ENCODE data around the gene PRR16.

Gene PRR16

DNA sequence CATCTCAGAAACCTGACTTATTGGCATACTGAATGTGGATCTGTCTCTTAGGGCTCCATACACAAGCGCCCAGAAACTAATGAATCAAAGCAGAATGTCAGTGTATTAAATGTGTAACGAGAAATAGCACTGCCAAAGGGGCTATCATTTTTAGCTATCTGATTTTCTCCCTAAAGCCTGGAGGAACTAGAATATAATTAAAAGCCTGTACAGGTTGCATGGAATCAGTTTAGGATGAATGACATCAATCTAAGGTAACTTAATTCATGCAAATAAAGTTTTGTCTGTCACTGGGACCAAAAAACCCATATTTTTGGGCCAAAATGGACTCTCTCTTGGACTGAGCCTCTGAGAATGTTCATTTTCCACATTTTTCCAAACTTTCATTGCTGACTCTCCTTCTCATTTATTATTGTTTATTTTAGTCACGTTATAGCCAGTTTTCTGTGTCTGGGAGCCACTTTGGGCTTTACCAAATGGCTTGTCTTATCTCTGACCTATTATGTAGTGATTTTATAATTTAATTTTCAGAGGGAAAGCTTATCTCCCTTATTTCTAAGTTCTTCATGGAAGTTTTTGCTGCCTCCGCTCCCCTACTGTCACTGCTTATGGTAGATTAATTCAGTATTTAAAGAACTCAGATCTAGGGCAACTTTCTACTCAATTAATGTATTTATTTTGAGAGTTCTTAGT lies 47.0 kb downstream of the PRR16 start:
- no peak for DNase-seq

DNA sequence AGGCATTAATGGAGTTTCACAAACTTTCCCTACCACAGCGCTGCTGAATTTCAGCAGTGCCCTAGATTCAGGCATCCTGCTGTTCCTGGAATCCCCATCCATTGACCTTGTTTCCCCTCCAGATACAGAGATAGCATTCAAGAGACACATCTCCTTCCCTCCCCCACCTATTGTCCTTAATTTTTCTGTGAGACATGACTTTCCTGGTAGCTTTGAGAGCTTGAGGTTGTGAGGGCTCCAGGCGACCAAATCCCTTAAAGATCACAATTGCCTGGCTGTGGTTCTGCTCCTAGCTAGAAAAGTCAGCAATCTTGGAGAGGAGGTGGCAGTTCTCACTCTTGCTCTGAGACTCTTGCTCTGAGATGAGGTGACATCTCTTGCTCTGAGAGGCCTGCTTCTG lies 48.0 kb downstream of the PRR16 start:
- intact Hi-C loops (cut with DNase I) = no loop called here
- DNase-seq = no peak

More for the DNA sequence above, 47.0 kb downstream of the PRR16 start:
- intact Hi-C loops (cut with DNase I) = no loop called here

DNA sequence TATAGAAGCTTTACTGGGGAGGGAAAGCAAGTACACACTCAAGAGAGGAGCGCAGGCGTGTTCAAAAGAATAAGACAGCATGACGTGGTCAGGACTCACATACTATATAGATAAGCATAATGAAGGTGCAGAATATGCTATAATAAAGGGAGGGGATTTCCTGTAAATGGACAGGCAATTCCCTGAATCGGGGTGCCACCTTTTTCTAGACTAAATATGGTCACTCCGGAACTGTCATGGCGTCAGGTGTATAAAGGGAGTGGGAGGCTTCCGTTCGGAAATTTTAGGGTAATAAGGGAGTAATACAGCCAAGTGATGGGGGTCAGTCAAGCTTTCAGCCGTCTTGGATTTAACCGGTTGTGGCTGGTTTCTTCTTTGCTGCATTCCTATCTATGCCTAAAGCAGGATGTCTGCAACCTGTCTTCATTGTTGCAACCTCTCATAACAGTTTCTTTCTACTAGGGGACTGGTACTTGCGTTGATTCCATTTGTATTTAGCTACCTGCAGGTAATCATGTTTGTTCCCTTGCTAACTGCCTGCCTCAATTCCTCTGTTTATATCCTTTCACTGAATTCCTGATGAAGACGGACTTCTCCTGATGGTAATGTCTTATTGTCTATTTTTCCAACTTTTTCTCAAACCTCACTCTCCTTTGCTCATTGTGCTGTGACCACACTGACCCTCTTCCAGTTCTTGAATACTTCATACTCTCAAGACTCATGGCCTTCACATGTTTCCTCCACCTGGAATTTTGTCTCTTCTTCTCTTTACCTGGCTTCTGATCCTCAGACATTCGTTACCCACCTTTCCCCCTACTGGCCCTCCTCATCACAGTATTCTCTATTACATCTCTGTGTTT lies 48.9 kb downstream of the PRR16 start:
- no peak for DNase-seq
- intact Hi-C loops (cut with DNase I) = no loop called here

DNA sequence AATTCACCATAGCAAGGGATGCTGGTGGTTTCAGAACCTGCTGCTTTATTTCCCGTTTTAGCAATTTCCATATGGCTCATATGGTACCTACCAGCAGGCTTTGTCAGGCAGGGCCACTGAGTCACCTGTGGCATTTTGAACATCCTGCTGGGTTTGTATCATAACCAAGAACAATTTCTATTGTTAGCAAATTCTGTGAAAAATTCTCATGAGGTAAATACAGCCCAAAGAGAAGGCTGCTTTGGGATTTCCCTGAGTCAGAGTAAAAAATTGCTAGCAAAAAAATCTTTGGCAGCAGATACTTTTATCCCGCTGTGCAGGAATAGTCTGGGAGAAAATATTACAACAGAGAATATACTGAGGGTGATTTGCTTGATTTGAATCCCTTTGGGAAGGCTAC lies 52.7 kb downstream of the PRR16 start:
- intact Hi-C loops (cut with DNase I) = no loop called here
- DNase-seq = no peak

DNA sequence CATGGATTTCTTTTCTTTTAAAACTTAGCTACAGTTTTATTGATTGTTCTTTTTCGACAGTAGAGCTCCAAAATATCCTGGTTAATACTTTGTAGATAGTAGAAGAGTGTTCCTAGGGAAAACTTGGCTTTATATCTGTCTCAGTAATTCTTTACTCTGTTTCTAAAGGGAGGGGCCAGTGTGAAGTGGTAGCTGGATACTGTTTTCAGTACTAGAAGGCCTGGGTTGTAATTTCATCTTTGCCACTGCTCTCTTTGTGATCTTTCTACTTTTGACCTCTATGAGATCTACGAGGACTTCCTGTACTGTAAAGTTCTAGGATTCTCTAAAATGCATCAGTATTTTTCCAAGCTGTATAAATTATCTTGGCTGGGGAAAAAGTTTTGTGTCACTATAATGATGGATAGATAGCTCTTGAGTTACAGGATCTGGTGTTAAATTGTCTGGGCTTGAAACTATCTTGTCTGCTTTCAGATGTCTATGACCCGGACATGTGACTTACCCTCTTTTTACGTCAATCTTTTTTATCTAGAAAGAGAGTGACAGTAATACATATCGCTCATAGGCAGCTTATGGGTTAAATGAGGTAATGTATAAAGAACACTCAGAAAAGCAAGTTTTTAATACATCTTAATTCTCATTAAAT lies 53.6 kb downstream of the PRR16 start:
- intact Hi-C loops (cut with DNase I) = no loop called here
- DNase-seq = no peak

DNA sequence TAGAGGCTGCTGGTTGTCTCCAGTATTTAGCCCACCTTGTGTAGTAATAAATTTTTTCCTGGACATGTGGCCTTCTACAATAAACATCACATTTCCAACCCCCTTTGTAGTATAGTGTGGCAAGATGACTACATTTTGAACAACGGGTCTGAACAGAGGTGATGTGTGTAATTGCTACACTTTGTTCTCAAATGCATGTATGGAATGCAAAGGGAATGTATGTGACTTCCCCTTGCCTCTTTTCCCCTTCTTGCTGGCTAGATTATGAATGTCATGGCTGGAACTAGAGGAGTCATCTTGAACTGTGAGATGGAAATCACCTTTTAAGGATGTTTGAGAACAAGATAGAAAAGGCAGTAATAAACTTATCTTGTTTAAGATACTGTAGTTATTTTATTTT lies 54.5 kb downstream of the PRR16 start:
- intact Hi-C loops (cut with DNase I) = no loop called here
- no peak for DNase-seq

DNA sequence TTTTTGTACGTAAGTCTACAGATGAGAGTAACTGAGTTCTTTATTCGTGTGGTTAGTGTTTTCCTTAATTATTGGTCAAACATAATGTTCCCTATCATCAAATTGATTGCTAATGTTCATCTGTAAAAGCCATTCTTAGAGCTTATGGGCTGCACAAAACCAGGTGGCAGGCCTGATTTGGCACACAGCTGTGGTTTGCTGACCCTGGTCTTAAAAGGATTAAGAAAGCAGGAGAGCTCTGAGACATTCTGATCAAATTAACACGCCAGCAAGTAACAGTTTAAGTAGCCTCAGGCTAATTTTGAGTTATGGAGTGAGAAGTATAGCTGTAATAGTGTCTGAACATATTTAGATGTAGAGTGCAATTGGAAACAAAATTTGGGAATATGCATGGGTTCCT lies 63.2 kb downstream of the PRR16 start:
- no peak for DNase-seq
- intact Hi-C loops (cut with DNase I) = no loop called here

DNA sequence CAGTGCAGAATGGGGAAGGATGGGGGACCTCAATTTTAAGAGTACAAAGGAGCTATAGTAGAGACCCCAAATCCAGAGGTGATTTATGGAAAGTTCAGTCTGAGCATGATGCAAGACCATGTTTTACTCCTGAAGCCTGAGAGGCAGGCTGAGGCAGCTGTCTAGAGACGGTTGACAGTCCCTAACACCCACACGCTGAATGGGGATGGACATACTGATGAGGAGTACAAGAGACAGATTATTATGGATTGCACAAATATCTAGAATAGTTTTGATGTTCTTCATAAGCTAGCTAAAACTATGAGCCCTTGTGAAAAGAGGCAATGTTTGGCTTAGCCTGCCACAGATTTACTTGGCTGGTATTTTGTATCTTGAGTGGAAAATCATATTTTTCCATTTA lies 64.5 kb downstream of the PRR16 start:
- intact Hi-C loops (cut with DNase I) = no loop called here
- no peak for DNase-seq

DNA sequence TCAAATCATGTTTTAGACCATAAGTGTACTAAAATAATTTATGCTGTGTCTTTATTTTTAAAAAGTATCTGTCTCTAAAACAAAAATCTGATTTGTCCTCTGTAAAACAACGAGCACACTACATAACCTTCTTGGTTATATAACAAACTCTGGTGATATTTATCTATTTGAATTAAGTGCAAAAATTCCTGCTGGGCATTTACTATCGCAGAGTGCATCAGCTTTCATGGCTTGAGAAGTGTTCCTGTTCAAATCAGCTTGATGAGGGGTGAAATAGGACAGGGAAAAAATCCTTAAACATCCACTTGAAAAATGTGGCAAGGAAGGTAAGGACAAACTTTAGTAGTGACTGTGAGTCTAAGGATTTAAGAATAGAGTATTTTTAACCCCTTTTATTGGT lies 65.3 kb downstream of the PRR16 start:
- DNase-seq = no peak

DNA sequence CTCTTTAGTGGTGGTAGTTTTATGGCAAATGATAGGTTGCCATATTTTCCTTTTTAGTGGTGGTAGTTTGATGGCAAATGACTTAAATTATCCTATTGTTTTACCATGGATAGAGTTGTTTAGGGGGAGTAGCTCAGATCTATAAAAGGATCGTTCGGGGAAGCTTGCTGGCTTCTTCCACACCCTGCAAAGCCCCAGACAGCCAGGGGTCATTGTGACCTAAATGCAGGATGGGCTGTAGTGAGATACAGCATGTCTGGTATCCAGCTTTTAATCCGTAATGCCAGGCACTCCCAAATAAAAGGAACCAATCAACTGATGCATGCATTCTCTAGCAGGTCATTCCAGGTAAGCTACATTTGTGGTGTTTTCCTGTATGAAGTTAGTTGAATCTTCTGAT lies 67.1 kb downstream of the PRR16 start:
- no peak for DNase-seq
- intact Hi-C loops (cut with DNase I) = no loop called here

More for the DNA sequence above, 65.3 kb downstream of the PRR16 start:
- intact Hi-C loops (cut with DNase I) = no loop called here

DNA sequence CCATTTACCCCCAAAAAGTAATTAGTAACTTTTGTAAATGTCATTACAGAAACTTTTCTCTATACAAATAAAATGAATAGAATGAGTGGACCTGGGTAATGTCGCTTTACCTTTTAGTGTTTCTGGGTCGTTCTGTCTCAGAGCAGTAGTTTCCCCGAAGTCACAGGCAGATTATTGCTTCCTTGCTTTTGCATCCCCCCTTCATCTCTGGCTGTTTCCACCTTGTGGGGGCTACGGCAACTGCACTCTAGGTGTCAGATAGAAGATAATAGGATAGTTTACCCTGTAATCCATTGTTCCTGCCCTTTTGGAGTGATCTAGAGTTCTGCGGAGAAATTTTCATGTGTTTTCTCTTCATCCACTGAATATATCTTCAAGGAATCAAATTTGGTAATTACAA lies 68.7 kb downstream of the PRR16 start:
- intact Hi-C loops (cut with DNase I) = no loop called here
- DNase-seq = no peak

DNA sequence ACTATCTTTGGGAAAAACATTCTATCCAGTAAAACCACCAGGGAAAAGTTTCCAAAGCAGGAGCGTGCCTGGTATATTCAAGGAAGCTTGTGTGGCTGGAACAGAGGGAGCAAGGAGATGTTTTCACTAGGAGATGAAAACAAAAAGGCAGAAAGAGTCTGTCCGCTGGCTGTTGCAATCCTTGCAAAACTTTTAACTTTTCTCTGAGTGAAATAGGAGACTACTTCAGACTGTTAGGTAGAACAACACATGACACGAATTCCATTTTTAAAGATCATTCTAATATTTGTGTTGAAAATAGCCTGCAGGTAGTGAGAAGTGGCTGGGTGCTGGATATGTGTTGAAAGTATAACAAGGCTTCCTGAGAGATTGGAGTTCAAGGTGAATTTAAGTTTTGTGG lies 69.5 kb downstream of the PRR16 start:
- intact Hi-C loops (cut with DNase I) = no loop called here

DNA sequence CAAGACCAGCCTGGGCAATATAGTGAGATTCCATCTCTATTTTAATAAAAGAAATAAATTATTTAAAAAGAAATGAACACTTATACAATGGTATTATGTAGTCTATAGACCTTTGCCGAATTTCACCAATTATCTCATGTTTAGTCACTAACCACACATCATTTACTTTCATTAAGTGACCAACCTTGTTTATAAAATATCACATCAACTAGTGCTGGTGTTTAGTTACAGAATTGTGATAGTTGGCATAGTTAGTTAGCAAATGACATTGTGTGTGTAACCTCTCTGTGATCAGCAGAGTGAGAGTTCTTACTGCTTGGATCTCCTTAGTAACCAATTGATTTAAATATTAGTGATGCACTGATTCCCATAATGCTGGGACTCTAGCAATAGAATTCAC lies 71.8 kb downstream of the PRR16 start:
- no peak for DNase-seq
- intact Hi-C loops (cut with DNase I) = no loop called here

More for the DNA sequence above, 69.5 kb downstream of the PRR16 start:
- DNase-seq = no peak

DNA sequence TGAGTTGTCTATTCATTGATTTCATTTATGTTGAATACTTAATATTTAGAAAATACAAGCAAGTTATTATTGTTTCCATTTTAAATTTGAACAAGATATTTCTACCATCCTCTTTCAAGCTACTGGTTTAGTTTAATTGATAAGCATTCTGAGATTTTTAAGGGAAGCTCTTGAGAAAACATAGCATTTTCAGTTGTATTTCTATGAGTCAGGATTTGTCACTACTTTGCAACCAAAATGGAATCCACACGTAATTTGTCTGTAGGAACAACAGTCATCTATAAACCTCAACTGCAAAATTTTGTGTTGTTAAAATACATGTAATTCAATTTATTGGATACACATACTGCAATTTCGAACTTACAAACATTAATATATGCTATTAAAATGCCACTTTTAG lies 74.0 kb downstream of the PRR16 start:
- intact Hi-C loops (cut with DNase I) = no loop called here
- no peak for DNase-seq

DNA sequence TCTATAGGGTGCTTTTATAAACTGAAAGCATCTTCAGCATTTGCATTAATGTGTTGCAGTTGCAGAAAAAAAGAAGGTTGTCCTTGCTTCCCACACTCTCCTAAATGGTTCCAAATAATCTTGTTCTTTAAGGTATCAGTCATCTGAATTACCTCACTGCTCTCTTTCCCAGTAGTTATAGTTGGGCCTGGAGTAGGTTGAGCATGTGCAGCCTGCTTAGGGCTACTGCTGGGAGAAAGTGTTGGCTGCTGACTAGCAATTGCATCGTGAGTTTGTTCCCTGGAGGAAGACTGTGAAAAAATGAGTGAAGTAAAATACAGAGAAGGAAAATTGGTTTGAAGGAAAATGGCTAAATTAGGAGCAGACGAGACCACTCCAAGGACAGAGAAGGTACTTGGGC lies 74.5 kb downstream of the PRR16 start:
- intact Hi-C loops (cut with DNase I) = no loop called here
- DNase-seq = no peak

DNA sequence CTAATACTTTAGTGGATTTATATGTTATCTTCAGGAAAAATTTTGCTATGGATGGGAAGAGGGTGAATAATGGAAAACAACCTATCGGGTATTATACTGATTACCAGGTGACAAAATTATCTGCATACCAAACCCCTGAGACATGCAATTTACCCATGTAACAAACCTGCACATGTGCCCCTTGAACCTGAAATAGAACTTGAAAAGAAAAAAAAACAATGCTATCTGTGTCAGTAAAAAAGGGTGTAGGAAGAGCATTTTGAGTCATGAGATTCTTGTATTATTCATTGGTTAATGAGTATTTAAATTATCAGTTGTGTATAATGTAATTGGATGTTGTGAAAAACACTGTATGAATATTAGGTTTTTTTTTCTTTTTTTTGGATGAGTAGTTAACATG lies 75.4 kb downstream of the PRR16 start:
- intact Hi-C loops (cut with DNase I) = no loop called here
- no peak for DNase-seq

DNA sequence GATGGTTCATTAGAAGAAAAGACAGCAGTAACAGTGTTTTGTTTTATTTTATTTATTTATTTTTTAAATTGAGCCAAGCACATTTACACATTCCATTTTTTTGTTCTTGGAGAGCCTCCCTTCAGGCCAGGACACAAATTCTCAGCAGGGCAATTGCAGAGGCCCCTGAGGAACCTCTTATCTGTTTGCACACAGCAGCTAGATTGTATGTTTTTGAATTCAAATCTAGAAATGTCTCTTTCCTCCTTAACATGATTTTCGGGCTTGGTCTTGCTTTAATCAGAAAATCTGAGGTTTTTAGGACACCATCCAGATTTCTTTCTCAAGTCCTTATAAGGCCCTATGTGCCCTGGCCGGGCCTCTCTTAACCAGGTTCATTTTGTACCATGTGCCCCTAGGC lies 76.0 kb downstream of the PRR16 start:
- no peak for DNase-seq
- intact Hi-C loops (cut with DNase I) = no loop called here

DNA sequence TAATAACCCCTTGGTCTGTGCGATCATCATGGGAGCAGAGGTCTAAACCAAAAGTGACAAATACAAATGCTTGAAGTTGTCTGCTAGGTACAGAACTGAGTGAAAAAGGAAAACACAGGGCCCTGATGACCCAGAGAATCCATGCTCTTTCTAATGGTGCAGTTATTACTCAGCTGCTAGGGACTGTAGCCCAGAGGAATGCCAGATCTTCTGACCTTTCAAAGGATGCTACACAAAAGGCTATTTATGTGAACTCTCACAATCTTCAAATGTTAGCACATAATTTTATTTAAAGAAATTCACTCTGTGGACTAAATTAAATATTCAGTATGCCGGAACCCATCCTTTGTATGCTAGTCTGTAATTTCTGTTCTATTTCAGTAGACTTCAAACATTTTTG lies 79.9 kb downstream of the PRR16 start:
- no peak for DNase-seq
- intact Hi-C loops (cut with DNase I) = no loop called here

DNA sequence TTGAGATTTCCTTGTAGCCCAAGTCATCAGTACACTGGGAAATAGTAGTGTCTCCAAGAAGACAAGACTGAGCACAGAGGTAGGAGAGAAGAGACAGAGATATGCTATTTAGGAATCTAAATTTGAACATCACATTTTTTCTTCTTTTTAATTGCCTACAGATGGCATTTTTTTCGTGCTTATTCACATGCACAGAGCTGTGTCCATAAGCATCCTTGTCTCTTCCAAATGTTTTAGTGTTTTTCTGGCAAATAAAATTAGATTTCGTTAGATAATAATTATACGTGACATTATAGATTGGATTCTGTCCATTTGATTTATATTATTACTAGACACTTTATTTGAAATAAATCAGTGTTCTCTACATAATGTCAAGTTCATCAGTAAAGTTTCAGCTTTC lies 80.9 kb downstream of the PRR16 start:
- intact Hi-C loops (cut with DNase I) = no loop called here
- DNase-seq = no peak

DNA sequence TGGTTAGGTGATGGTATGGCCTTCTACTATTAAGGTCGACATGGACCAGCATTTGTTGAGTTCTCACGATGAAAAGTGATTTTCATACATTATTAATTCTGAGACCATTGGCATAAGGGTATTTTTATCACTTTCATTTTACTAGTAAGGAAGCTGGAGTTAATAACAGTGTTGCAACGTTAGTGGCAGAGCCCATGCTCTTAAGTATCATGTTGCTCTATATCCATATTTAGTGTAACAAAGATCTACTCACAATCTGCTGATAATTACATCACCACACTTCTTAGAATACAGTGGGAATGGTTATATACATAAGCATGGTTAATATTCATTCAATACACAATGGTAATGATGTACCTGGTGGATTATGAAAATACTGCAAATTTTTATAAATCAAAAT lies 81.9 kb downstream of the PRR16 start:
- intact Hi-C loops (cut with DNase I) = no loop called here
- DNase-seq = no peak
